Measurements from ENCODE around the gene NBPF19. TPM values are rescaled to one million over a fixed set of nuclear protein-coding genes. Genes with fewer than 3 reads are reported as not detected.

The NBPF19 gene
- total and polyA plus RNA-seq, 3 donors from 2014 or later = 12.7 to 36.9 (median 20.4) TPM

Other genes starting within 250 kb of the NBPF19 start
- not detected for gene PPIAL4C, start 108.8 kb downstream of the NBPF19 start, total RNA-seq
- gene PPIAL4C, start 108.8 kb downstream of the NBPF19 start, polyA plus RNA-seq (ENCODE audit: insufficient read depth, low read depth, low replicate concordance) = not detected

Data from testis (tissue), 3 donors.